Measurements from ENCODE around the gene PLEKHM3.

Gene PLEKHM3

DNA sequence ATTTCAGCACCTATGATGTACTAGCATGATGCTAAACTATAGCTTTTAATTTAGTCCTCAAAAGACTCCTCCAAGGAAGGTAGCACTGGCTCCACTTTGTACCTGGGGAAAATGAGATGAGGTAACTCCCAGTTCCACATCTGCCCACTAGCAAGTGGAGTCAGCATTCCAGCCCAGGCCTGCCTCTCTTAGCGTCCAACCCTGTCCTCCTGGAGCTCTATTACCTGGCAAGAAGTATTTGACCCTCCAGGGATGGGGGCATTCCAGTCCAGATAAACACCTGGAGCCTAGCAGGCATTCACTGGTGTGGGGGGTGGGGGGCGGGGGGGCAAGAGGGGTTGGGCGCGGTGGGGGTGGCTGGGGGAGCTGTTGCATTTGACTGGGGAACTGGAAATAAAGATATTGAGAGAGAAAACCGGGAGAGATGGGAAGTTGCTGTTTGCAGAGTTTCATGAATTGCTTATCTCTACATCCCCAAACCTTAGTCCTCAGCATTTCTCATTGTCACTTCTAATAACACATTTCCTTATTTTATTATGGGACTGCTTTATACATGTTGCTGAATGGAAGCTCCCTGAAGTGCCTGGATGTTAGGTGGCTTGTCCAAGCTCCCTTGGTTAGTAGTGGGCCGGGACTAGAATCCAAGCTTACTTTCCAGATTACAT, 233.6 kb downstream of the PLEKHM3 start:
- DNase-seq (ENCODE audit: low spot score) = no peak

DNA sequence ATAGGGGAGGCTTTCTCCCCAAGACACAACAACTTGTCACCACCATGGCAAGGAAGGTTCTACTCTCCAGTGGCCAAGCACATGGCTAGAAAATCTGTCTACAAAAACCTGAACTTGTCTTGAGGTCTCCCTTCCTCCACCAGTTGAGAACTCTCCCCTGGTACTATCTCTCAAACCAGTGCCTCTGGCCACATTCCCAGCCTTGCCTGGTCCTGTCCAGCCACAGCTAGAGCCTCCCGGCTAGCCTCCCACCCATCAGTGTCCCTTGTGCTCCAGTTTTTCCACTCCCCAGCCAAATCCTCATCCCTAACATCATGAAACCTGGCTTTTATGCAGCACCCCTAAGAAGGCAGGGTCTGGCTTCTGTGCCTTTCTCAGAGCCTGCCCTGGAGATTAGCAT, 234.4 kb downstream of the PLEKHM3 start:
- DNase-seq (ENCODE audit: low spot score) = no peak

DNA sequence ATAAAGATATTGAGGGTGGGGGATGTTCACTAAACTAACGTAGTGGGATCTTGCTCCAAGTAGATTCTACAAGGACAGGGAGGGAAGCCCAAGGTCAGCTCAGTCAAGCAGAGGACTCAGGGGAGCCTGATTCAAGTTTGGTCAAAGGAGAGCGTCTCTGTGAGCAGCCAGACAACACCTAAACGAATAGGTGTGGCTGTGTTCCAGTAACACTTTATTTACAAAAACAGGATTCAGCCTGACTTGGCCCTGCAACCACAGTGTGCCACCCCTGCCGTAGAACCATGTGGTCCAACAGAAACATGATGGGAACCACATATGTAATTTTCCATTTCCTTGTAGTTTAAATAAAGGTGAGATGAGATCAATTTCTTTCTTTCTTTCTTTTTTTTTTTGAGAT, 237.5 kb downstream of the PLEKHM3 start:
- no peak for DNase-seq (ENCODE audit: low spot score)

DNA sequence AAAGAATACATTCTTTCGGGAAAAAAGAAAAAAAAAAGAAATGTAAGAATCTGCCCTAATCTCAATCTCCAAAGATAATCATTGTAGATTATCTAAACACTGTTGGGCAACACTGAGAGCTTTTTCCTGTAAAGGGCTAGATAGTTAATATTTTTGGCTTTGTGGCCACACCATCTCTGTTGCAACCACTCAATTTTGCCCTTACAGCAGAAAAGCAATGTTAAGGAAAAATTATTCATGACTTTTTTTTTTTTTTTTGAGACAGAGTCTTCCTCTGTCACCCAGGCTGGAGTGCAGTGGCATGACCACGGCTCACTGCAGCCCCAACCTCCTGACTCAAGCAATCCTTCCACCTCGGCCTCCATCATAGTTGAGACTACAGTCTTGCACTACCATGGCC, 238.3 kb downstream of the PLEKHM3 start:
- no peak for DNase-seq (ENCODE audit: low spot score)

DNA sequence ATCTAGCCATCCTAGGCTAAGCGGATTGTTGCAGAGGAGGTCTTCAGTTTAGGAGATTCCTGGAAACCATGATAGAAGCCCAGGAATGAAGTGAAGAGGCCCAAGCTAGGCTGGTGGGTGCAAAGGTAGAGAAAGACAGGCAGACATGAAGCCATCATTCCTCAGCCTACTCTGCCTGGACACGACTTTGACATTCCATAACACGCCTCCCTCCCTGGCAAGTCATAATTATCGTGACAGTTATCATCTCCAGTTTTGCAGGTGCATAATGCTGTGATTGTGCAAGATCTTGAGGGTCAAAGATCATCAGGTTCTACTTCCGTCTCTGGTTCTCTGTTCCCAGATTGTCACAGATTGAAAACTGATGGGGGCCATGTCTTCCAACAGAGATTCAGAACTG, 240.4 kb downstream of the PLEKHM3 start:
- no peak for DNase-seq (ENCODE audit: low spot score)

DNA sequence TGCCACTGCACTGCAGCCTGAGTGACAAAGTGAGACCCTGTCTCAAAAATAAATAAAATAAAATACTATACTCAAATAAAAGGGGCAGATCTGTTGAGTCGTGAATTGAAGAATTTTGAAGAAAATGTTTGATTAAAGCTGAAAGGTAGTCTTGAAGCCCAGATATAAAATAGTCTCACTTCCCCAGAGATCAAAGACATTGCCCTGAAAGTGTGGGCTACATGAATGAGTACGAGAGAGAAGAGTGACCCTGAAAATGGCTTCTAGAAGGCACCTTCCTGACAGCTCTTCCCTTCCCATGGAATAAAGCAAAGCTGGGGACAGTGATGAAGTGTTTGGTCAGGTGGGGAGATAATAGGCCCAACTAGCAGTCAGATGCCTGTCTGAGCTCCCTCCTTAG, 241.8 kb downstream of the PLEKHM3 start:
- no peak for DNase-seq (ENCODE audit: low spot score)

GRCh38 chr2:207782238-207783030, 242.9 kb downstream of the PLEKHM3 start:
- DNase-seq (ENCODE audit: low spot score) = no peak

- no peak for DNase-seq (ENCODE audit: low spot score)
Observed at GRCh38 chr2:207779523-207779922, 245.8 kb downstream of the PLEKHM3 start.

GRCh38 chr2:207778298-207778882, 246.9 kb downstream of the PLEKHM3 start:
- DNase-seq (ENCODE audit: low spot score) = no peak

- no peak for DNase-seq (ENCODE audit: low spot score)
Observed at GRCh38 chr2:207777124-207777523, 248.2 kb downstream of the PLEKHM3 start.

GRCh38 chr2:207775473-207775872, 249.9 kb downstream of the PLEKHM3 start:
- DNase-seq (ENCODE audit: low spot score) = no peak

DNA sequence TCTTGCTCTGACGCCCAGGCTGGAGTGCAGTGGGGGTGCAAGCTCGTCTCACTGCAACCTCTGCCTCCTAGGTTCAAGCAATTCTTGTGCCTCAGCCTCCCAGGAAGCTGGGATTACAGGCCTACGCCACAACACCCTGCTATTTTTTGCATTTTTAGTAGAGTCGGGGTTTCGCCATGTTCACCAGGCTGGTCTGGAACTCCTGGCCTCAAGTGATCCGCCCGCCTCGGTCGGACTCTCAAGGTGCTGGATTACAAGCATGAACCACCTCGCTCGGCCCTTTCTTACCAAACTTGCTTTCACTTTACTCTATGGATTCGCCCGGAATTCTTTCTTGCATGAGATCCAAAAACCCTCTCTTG, 252.5 kb downstream of the PLEKHM3 start:
- no peak for DNase-seq (ENCODE audit: low spot score)

- no peak for DNase-seq (ENCODE audit: low spot score)
Observed at GRCh38 chr2:207772081-207772843, 253.1 kb downstream of the PLEKHM3 start.

DNA sequence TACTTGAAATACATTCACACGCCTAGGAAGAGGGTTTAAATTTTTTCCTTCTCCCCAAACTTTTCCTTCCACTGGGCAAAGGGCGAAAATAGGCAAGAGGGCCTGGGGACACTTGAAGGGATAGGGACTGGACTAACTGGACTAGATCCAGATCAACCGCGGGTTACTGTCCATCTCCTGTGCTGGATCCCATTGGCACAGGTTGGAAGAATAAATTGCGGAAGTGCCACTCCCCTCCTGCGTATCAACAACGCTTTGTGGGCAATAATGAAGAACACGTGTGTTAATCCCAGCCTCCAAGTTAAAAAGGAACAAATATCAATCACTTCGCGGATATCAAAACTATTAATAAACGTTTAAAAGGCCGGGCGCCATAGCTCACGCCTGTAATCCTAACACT, 253.9 kb downstream of the PLEKHM3 start:
- no peak for DNase-seq (ENCODE audit: low spot score)
